Retinal pigment epithelial cell (primary cell): Measurements from ENCODE around the gene SMIM21.

ENCODE experiments used
- DNase-seq: peaks from one replicate; pipeline ENCODE4 v3.0.0-alpha.2; 2010; ENCODE audit warnings: low read depth
- H3K4me3 ChIP-seq: 2 replicates; pipeline ENCODE4 v1.5.1; 2011; ENCODE audit warnings: mild to moderate bottlenecking, low read length, control low read depth, moderate library complexity
- TF ChIP-seq, protein P1 (sequence below): conservative IDR thresholded peaks from 2 replicates; pipeline ENCODE4 v1.5.1; 2011; ENCODE audit warnings: low read depth, low read length, control low read depth, inconsistent platforms

Gene SMIM21

DNA sequence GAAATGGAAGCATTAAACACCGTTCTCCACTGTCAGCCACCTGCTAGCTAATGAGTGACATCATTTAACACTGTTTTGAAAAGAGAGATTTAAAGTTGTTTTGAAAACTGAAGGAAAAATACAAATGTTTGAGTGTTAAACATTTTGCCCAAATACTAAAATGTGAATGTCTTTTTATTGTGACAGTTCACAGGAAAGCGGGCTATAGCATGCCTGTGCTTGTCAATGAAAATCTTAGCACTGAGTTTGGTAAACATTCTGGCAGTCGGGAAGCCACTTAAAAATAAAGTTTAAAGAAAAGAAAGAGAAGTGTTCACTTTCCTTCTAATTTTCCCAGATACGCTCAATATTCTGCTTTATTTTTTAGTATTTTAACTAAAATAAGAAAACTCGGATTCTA, 40.3 kb upstream of the SMIM21 start:
- no peak for DNase-seq
- H3K4me3 ChIP-seq, result no peak overlapping the region
- TF ChIP-seq, protein P1, sequence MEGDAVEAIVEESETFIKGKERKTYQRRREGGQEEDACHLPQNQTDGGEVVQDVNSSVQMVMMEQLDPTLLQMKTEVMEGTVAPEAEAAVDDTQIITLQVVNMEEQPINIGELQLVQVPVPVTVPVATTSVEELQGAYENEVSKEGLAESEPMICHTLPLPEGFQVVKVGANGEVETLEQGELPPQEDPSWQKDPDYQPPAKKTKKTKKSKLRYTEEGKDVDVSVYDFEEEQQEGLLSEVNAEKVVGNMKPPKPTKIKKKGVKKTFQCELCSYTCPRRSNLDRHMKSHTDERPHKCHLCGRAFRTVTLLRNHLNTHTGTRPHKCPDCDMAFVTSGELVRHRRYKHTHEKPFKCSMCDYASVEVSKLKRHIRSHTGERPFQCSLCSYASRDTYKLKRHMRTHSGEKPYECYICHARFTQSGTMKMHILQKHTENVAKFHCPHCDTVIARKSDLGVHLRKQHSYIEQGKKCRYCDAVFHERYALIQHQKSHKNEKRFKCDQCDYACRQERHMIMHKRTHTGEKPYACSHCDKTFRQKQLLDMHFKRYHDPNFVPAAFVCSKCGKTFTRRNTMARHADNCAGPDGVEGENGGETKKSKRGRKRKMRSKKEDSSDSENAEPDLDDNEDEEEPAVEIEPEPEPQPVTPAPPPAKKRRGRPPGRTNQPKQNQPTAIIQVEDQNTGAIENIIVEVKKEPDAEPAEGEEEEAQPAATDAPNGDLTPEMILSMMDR, result no peak

DNA sequence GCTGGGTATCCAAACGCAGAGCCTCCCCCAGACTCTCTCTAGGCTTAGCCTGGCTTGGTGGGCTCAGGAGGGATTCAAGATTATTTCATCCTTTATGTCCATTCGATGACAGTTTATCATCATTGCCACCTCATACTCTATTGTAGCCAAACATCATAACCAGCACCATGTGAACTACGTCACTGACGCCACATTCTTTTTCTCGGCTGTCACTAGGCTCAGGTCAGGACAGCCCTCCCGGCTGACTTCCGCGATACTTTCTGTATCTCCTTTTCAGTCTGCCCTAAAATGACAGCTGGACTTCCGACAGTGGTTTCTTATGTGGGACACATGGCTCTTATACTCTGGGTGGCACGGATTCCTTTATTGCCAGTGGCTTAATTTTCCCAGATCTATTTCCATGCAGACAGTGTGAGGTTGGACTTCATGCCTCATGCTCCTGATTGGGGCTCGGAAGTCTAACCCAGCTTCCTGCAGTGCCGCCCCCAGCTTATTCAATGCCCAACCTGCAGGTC, 39.8 kb upstream of the SMIM21 start:
- no peak for DNase-seq
- H3K4me3 ChIP-seq, result no peak overlapping the region
- TF ChIP-seq, protein P1, result no peak

DNA sequence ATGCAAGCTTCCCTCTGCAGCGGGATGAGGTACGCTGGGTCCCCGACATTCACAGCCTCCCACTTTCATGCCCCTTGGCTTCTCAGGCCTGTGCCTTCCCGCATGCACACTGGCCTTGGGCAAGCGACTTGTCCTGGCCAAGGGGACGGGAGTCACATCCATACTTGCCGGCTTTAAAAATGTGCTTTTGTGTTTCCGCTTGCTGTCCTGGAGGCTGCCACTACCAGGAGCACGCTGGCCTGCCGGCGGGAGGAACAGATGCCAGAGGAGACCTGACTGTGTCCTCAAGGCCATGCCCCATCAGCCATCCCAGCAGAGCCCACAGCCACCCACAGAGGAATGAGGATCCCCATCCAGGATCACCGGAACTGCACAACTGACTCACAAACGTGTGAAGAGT, 36.9 kb upstream of the SMIM21 start:
- TF ChIP-seq, protein P1, result no peak
- H3K4me3 ChIP-seq, result no peak overlapping the region
- DNase-seq, result no peak

DNA sequence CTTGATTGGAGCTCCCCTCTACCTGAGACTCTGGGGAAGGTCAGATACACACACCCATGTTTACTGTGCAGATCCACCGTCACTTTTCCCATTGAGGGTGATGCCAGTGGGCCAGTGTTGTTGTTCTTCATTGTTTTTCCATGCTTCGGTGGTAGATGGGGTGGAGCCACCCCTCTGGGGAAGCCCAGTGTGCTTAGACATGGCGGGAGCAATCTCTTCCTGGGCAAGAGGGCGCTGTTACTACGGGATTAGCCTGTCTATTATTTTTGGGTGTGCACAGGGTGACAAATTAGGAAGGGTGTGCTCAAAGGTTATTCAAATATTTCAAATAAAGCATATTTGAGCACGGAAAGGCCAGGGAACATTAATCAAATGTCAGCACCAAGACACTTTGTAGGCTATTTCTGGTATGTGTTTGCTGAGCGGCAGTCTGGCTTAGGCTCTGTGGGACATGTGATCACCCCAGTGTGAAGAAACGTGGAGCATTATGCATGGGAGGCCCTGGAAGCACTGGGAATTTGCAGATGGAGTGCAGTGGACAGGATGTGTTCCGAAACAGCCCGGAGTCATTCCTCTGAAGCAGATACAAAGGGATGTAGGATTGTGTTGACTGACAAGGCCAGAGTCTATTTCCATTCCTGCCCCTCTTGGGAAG, 34.8 kb upstream of the SMIM21 start:
- DNase-seq, result no peak
- no peak overlapping the region for H3K4me3 ChIP-seq
- TF ChIP-seq, protein P1, result no peak

DNA sequence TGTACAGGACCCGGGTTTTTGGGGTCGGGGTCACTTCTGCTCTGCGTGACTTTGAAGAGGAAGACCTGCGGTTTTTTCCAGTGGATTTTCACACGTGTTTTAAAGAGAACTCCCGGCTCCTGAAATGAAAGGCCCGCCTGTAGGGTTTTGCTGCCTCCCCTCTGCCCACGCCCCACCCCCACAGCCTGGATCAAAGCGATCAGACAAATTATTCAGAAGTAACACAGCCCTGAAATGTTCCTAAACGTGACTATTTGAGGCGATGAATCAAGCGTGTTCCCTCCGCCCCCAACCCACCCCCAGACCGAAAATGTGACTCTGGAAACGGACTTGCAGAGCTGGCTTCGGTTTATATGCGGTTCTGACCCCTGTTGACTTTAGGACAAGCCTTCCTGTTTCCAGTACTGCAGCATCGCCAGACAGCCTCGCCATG, 28.7 kb upstream of the SMIM21 start:
- peak overlapping the region; percentile 57 for H3K4me3 ChIP-seq
- TF ChIP-seq, protein P1, result no peak
- DNase-seq, result no peak

DNA sequence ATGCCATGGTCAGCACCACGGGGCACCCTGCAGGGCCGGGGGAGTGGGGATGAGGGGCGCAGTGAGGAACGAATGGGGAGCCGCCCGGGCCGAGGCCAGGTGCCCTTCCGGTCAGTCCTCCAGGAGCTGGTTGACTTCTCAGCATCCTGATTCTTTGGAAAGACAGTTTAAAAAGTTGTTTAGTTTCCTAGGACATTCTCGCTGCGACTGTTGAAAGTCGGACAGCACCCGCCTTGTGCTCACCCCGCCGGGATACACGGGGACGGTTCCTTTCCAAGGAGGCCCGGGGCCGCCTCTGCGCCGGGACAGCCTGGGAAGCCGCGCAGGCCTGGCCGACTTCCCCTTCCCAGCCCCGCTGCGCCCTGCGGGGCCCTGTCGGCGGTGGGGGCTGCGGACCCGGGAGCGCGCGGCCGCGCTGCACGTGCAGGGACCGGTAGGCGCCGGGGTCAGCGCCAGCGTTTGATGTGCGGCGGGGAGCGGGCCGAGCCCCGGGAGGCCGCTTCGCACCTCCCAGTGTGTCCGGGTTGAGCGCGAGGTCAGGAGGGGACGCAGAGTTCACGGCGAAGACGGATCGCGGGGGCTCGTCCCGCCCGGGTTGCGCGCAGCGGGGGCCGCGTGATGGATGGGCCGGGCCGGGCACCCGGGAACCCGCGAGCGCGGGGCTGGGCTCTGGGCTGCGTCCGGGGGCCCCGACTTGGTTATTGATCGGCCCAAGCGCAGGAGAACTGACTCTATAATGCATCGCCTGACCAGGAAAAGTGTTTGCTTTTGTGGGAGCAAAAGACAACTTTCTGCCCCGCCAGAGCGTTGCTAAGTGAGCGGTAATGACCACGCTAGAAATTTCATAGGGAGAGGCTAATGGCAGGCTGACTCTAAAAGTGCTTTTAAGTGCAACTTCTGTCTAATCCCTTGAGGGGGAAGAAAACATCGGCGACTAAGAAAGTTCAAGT, 28.0 kb upstream of the SMIM21 start:
- H3K4me3 ChIP-seq, result peak overlapping the region; percentile 57

More for the DNA sequence above, 28.0 kb upstream of the SMIM21 start:
- TF ChIP-seq, protein P1, result no peak
- no peak for DNase-seq
